Muscle of arm (tissue), 12 donors: ENCODE data around the gene NOXO1. TPM values are rescaled to one million over a fixed set of nuclear protein-coding genes. Genes with fewer than 3 reads are reported as not detected.
"Not testable (repeated sequence)": the region's sequence is repeated elsewhere in the genome, so short reads cannot be mapped to it uniquely, and the experiment has no call there.

Source experiments
- DNase-seq: peaks from one replicate; pipeline ENCODE4 v3.0.0-alpha.2; 2013
- polyA plus RNA-seq, 12 donors: library from polyadenylated mRNA; unstranded; fragments of 120-200 nt; gene quantifications; one replicate each; pipeline ENCODE4 v1.2.1, GENCODE V29; 2013; ENCODE audit not compliant: insufficient read length in 12 of 12

The NOXO1 gene
- polyA plus RNA-seq, 12 donors: 0.38 to 1.4 (median 0.74) TPM; not detected in 3

DNA sequence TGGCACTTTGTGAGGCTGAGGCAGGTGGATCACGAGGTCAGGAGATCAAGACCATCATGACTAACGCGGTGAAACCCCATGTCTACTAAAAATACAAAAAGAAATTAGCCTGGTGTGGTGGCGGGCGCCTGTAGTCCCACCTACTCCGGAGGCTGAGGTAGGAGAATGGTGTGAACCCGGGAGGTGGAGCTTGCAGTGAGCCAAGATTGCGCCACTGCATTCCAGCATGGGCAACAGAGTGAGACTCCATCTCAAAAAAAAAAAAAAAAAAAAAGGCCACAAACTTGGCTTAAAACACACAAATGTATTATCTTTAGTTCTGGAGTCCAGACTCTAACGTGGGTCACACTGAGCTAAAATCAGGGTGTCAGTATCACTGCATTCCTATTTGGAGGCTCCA, 30.5 kb upstream of the NOXO1 start:
- not testable (repeated sequence) for DNase-seq

DNA sequence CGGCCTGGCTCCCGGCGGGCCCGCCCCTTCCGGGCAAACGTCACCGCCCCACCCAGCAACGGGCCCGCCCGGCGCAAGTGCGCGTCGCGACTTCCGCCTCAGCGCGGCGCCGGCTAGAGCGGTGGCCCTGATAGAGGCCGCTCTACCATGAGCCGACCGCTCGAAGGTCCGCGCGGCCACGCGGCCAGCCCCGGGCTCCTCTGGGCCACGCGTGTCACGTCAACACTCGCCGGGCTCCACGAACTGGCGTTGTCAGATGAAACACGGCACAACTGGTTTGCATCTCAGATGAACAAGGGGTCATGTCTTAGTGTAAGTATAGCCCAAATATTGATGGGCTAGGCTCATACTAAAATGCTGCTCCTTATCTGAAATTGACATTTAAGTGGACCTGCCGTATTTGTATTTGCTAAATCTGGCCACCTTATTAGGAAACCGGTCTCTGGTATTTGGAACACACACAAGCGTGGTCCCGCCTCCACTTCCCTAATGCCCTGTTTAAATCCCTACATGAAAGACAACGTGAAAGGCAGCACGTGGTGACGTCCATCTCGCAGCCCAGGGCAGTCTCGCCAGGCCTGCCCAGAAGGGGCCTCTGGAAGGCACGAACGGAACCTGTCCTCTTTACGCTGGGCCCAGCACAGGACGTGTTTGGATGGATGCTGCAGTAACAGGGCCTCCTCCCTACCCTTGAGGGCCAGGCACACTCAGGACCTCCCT, 28.7 kb upstream of the NOXO1 start, which contains the start of gene ZNF598:
ZNF598 (minus strand) TSS at position 31 of the 720 bp plus-strand sequence.
- DNase-seq: peak; percentile 88

DNA sequence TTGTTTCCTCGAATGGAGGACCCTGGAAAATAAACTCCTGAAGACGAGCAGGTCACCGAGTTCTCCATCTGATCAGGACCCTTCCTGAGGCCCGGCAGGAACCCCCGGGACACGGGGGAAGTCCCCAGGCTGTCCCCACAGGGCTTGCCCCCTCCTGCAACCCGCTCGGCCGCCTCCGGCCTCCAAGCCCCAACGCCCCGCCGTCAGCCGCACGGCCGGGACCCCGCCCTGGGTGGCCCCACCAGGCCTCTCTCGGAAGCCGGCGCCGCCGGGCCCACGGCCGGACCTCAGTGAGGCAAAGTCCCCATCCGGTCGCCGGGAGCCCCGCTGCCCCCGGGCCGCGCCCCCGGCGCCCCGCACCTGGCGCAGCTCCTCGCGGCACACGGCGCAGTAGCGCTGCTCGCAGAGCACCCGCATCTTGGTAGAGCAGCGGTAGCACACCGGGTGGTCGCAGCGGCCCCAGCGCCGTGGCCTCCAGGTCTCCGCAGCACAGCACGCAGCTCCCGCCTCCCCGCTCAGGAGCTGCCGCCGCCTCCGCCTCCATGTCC, 28.0 kb upstream of the NOXO1 start:
- no peak for DNase-seq

DNA sequence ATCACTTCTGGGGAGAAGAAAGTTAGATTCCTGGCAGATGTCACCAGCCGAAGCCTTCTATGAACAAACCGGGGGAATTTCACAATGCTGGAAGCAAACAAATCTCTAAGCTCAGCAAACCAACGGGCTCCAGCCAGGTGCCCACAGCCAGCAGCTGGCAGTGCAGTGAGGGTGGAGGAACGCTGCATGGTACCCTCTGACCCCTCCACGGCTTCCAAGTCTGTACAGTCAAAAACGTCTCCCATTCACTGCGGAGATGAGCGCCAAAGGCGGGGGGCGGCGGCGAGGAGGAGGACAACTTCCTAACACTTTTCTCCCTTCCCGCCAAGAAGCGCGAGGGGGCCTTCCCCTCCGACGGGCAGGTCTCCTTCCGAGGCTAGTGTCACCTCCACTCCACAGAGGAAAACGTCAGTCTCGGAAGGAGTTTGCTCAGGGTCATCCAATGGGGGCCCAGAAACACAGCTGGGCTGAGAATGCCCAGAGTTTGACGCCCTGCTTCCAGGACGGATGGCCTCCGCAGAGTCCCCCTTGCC, 27.4 kb upstream of the NOXO1 start:
- no peak for DNase-seq

DNA sequence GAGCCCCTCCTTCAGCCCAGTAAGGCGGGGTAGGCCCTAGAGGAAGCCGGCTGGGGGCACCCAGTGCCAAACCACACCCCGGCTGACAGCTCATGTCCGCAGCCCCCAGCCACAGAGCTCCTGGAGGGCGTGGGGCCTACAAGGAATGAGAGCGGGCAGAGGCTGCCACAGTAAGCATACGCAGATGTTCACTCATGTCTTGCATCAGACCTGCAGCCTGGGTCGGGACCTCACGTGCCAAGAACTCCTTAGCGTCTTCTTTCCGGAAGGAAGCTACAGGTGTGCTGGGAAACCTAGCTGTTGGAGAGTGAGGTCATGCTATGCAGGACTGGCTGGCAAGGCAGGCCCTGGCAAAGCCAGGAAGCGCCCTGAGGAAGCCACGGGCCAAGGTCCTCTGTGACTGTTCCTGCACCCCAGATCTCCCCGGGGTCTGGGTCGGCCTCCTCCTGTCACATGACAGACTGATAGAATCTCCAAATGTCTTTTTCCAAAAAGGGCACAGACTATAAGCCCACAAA, 26.8 kb upstream of the NOXO1 start:
- no peak for DNase-seq

DNA sequence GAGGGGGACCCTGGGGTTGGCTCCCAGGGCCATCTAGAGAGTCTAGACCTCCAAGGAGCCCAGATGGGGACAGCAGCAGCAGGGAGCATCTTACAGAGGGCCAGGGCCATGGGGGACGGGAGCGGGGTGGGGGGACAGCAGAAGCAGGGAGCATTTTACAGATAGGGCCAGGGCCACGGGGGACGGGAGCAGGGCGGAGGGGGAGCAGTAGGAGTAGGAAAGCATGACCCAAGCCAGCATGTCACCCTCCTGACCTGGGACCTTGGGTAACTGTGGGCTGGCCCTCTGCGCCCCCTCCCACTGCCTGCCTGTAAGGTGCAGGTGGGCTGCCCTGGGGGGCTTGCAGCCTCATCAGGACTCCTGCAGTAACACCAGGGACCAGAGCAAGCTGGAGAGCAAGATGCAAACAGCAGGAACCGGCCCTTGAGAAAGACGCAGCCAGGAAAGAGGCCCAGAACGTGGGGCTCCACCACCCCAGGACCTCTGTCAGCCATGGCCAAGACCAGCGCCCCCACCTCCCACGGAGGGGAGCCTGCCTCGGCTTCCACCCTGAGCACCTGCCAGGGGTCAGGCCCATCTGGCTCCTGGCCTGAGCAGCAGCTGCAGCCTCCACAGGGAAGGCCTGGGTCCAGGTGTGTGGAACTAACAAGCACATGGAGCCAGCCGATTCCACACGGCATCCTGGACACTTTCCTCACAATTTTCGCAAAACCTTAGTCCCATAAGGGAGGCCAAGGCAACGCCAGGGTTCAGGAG, 26.0 kb upstream of the NOXO1 start:
- no peak for DNase-seq

DNA sequence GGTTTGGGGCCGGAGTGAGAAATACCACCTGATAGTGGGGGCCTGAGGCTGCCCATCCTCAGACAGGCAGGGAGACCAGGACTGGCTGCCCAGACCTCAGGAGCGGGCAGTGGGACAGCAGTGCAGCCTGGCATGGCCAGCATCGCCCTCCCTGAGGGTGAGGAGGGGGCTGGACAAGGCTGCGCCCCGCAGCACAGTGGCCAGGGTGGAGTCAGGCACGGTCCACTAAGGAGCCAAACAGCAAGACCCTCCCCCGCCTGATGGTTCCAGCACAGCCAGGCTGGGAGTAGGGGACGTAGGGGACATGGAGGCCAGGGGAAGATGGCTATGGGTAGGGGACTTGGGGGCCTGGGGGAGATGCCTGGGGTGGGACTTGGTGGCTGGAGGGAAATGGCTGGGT, 25.0 kb upstream of the NOXO1 start:
- DNase-seq: no peak

DNA sequence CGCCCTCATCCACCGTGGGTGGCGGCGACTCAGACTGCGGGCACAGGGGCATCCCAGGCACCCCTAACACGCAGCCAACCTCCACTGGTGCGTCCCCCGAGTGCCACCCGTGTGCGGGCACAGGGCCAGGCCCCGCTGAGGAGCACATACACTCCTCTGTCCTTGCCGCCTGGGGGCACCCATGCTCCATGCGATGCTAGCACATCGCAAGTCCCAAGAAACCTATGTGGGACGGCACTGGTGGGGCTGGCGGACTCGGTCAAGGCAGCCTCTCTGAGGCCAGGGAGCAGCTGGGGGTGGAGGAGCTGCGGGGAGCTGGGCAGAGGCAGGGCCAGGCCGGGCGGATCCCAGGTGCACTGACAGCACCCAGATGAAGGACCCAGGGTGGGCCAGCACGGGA, 24.4 kb upstream of the NOXO1 start:
- DNase-seq: no peak

DNA sequence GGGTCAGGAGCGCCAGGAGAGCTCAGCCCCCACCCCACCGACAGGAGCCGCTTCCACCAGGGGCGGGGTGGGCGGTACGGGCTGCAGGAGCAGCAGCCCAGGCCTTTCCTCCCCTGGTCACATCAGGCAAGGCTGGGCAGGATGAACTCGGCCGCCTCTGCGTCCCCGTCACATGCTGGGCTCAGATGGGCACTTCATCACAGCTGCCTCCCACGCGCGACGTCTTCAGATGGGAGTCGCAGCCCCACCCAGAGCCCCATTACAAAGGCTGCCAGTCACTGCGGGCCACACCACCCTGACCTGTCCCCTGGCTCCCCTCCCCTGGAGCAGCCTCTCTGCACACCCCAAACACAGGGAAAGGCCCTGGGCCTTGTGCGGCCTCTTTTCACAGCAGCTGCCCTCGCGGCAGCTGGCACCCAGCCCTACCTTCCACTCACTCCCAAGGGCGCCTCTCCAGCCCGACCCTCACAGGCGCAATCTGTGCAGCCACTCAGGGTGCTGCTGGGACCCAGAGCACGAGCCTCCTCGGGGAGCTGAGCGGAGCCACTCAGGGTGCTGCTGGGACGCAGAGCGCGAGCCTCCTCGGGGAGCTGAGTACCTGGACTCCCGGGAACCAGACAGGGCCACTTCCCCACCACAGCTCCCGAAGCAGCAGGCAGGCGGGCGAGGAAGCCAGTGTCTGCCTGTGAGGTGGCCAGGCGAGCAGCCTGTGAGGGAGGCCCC, 23.7 kb upstream of the NOXO1 start:
- no peak for DNase-seq

DNA sequence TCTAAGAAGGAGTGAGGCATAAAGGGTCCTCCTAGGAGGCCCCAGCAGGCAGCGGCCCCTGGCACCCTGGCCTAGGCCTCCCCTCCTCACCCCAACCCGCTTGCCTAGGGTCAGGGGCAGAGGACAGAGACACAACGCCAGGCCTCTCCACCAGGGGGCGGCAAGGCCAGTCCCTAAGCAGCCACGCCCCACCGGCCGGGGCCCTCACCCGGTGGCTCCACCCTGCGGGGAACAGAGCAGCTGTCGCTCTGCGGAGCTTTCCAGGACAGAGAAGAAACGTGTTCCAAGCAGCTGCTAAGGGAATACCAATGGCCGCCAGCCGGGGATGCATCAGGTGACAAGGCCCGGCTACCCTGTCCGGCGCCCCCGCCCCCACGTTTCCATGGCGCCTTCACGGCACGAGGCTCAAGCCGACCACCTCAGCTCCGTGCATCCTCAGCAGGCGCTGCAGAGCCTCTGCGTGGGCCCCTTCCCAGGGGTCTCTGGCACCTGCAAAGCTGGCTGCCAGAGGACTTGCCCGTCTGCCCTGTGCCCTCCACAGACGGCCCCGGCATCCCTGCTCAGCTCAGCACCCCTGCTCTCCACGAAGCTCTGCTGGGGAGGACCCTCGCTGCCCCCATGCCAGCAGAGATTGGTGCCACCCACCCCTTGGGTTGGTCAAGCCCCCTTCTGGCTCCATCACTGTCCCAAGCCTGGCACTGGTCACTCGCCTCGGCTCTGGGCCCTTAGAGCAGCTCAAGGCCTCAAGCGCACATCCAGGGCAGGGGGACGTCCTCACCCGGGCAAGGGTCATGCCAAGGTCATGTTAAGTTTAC, 22.8 kb upstream of the NOXO1 start:
- DNase-seq: peak; percentile 84

DNA sequence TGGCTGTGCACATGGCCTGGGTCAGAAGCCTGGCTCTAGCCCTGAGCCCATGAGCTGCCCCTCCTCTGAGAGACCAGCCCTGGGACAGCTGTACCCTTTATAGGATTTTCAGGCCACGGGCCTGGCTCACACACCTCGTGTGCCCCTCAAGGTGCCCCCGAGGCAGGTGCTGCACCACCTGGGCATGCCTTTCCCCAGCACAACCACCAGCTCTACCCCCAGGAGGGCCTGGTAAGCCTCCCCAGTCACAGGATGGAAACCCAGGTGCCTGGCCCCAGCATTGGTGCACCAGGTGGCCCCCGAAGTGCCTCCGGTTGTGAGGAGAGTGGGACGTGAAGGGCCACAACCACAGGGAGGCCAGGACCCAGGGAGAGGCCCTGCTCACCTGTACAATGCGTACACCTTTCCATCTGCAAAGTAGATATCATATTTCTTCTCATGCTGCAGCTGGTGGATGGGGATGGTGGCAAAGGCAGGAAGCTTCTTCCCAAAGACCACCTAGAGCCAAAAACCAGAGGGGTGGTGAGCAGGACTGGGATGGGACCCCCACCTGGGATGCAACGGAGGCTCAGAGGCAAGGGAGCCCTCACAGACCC, 22.1 kb upstream of the NOXO1 start:
- DNase-seq: no peak

DNA sequence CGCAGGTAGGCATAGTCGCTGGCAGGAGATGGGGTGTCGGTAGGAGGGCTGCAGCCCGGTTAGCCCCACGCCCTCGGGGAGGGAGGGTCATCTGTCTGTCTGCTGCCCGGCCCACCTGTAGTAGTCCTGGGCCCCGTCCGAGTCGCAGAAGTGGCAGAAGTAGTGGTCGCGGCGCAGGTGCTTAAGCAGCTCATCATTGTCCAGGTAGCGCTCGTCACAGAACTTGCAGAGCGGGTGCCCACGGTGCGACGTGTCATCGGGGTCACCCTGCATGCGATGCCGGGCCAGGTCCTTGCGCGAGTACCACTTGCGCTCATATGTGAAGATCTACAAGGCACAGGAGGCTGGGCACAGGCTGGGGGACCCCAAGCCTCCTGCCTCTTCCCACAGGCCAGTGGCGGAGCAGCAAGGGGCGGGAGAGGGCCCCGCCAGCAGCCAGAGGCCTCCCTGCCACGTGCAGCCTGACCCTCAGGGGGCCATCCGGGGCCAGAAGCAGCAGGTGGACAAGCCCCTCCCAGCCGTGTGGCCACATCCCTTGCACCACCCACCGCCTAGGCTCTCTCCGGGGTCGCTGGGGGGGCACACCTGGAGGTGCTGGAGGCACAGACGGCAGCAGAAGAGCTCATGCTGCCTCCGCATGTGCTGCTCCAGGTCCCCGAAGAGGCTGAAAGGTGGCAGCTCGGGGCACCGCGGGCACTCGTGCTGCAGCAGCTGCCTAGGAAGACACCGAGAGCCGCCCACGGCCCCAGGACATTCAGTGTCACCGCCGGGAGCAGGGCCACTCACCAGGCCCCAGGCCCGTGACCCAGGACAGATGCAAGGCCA, 21.3 kb upstream of the NOXO1 start:
- no peak for DNase-seq

DNA sequence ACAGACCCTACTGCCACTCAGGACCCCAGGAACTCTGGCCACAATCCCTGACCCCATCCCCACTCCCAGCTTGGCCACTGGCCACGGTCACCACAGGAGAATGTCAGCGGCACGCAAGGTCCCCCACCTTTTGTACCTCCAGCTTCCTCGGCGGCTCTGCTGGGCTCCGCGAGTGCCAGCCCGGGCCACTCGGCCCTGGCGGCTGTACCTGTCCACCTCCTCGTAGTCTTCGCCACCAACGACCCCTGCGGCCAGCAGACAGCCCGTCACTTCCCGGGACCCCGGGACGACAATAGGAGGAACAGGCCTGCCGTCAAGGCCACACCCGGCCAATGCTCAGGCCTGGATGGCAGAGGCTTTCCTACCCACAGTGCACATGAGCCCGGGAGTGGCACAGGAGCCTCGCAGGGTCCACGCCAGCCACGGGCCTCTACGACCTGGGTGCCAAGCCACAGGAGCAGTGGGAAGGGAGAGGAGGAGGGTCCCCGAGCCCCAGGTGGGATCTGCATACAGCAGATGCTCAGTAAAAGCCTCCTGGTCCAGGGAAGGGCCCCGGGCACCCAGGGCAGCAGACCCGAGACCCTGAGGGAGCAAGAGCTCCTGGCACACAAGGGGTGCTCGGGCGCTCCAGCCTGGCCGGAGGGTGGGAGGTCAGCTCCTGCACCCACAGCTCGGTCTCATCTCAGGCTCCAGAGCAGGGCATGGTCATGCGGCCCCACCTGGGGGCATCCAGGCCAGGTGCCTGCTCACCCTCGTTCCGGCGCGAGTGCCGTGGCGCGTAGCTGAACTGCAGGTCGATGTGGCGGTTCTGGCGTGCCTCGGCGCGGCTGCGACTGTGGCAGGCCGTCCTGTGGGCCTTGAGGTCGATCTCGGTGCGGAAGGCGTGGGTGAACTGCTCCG, 20.4 kb upstream of the NOXO1 start:
- no peak for DNase-seq

DNA sequence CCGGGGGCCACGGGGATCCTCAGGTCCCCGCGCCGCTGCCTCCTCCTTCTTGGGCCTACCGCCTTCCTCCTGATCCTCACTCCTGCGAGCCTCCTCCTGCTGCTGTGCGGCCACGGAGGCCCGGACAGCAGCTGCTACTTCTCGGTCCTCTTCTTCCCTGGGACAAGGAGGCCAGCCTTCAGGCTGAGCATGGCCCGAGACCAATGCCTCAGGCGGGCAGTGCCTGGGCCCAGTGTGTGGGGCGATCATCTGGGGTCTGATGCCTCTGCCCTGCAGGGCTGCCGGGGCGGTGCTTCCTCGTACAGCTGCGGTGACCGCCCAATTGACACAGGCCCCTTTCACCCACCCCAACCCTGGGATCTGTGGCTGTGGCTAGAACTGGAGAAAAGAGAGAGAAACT, 19.8 kb upstream of the NOXO1 start:
- no peak for DNase-seq

DNA sequence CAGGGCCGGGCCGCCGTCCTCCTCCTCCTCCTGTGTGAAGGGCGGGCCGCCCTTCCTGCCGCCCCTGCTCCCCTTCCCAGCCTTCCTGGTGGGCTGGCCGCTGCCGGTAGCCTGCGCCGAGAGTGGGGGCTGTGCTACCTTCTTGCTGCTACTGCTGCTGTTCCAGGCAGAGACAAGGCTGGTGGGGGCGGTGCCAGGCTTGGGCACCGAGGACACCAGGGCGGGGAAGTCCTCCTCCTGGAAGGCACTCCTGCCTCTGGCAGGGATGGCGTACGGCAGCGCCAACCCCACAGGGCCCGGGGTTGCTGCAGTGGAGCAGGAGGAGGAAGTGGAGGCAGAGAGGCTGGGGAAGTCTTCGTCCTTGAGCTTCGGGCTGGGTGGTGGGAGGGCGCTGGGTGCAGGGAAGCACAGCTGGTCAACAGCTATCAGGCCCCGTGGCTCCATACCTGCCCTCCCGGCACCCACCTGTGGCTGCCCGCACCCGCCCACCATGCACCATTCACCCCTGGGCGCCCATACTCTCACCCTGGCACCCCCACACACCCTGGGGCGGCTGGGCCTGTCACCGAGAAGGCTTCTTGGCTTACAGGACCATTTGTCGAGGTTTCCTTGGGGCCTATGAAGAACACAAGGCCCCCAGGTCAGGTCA, 18.7 kb upstream of the NOXO1 start:
- DNase-seq: no peak

DNA sequence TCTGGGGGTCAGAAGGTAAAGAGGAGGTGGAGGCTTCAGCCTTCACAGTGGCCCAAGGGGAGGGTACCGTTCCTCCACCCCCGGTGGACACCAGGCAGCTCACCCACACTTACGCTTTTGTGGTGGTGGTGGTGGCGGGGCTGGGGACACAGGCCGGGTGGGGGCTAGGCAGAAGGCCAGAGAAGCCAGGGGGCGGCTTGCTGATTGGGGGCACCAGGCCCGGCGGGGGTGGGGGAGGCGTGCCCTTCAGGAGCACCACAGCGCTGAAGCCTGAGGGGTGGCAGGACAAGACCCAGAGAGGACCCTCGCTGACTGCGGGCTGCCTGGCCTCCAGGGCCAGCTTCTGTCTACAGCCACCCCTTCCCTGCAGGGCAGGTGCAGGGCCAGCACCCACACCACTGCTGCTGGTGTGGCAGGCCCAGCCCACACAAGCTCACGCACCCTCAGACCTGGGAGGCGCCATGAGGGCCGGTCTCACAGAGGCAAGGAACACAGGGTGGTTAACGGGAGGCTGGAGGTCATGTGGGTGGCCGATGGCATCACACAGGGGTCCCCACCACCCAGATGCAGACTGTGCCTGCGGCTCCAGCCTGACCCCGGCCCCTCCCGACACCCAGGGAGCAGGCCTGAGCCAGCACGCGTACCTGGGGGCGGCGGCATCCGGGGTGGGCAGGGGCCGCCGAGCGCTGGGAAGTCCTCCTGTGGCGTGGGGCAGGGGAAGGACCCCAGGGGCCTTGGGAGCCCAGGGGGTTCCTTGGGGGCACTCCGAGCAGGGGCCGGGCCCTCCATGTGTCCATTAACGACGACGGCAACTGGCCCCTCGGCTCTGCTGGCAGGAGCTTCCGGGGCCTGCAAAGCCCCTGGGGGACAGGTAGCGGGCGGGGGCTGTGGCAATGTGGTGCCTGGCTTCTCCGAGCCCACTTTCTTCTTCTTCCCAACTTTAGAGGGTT, 17.9 kb upstream of the NOXO1 start:
- DNase-seq: no peak

DNA sequence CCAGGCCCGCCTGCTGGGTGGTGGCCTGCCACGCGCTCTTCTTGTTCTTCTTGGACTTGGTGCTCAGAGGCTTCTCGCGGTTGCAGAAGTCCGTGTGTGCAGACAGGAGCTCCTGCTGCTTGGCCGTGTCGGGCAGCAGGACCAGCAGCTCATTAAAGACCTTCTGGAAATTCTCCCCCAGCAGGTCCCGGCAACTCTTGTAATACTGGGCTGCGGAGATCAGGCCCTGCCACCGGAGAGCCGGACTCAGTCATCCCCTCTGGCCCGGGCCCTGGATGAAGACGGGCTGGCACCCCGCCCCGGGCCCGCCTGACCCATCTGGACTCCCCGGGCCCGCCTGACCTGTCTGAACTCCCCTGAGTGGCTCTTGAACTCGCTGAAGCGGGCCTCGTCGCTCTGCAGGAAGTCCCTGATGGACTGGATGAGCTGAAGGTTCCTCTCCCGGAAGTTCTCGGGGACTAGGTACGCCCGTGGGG, 17.1 kb upstream of the NOXO1 start:
- DNase-seq: no peak
